SK-N-SH (cell line): ENCODE data around the gene ZMYND8.

Experiments used
- CTCF ChIP-seq: fragments of 200-600 bp; sonication (generic); IDR thresholded peaks from 2 replicates; pipeline ENCODE4 v1.6.1; 2017; ENCODE audit warnings: antibody characterized with exemption, mild to moderate bottlenecking, moderate library complexity
- JUND ChIP-seq: IDR thresholded peaks from 2 replicates; pipeline ENCODE4 v1.4.0; 2012
- MAX ChIP-seq: IDR thresholded peaks from 2 replicates; pipeline ENCODE4 v1.4.0; 2012; ENCODE audit warnings: low read depth
- POLR2AphosphoS5 ChIP-seq: IDR thresholded peaks from 2 replicates; pipeline ENCODE4 v1.6.1; 2012; ENCODE audit warnings: low read depth, low read length
- RAD21 ChIP-seq: IDR thresholded peaks from 2 replicates; pipeline ENCODE4 v1.6.1; 2012; ENCODE audit warnings: mild to moderate bottlenecking, low read length
- REST ChIP-seq: IDR thresholded peaks from 2 replicates; pipeline ENCODE4 v1.6.1; 2012; ENCODE audit warnings: mild to moderate bottlenecking, low read depth, low read length, moderate library complexity
- RFX5 ChIP-seq: IDR thresholded peaks from 2 replicates; pipeline ENCODE4 v1.6.1; 2012; ENCODE audit warnings: mild to moderate bottlenecking, improper control_type of control experiment, low read length
- RXRA ChIP-seq: IDR thresholded peaks from 2 replicates; pipeline ENCODE4 v1.4.0; 2012; ENCODE audit warnings: low read depth, mild to moderate bottlenecking, borderline replicate concordance
- SMC3 ChIP-seq: IDR thresholded peaks from 2 replicates; pipeline ENCODE4 v1.6.1; 2012; ENCODE audit warnings: low read depth, low read length, improper control_type of control experiment
- TAF1 ChIP-seq: IDR thresholded peaks from 2 replicates; pipeline ENCODE4 v1.6.1; 2012; ENCODE audit warnings: low read depth, mild to moderate bottlenecking, low read length, moderate library complexity, borderline replicate concordance
- USF2 ChIP-seq: fragments of 150-350 bp; IDR thresholded peaks from 2 replicates; pipeline ENCODE4 v1.6.1; 2017; ENCODE audit warnings: antibody characterized with exemption, low read length, low read depth, borderline replicate concordance
- YY1 ChIP-seq: IDR thresholded peaks from 2 replicates; pipeline ENCODE4 v1.4.0; 2012; ENCODE audit warnings: low read depth, mild to moderate bottlenecking
- ZBTB33 ChIP-seq: IDR thresholded peaks from 2 replicates; pipeline ENCODE4 v1.4.0; 2012; ENCODE audit warnings: low read depth, borderline replicate concordance

- no peak for TF ChIP-seq CTCF
- no peak for TF ChIP-seq REST
- TF ChIP-seq JUND, result no peak
- no peak for TF ChIP-seq POLR2AphosphoS5
- no peak for TF ChIP-seq ZBTB33
- TF ChIP-seq SMC3, result no peak
- TF ChIP-seq MAX, result no peak
- no peak for TF ChIP-seq RFX5
- no peak for TF ChIP-seq RAD21
- no peak for TF ChIP-seq TAF1
- no peak for TF ChIP-seq USF2
- no peak for TF ChIP-seq RXRA
- TF ChIP-seq YY1, result no peak
Observed at GRCh38 chr20:47389867-47390347, 33.4 kb upstream of the ZMYND8 start.
